Glutamatergic neuron (in vitro differentiated cells): Measurements from ENCODE around the gene COL17A1. TPM values are rescaled to one million over a fixed set of nuclear protein-coding genes. Genes with fewer than 3 reads are reported as not detected.

Experiments used
- DNase-seq: peaks from one replicate; pipeline ENCODE4 v3.0.0; 2022
- H3K27ac Mint-ChIP-seq: one replicate; pipeline ENCODE4 v1.8.0; 2020; ENCODE audit warnings: mild to moderate bottlenecking, mixed read lengths, inconsistent platforms; ENCODE audit not compliant: unreplicated experiment
- H3K27me3 Mint-ChIP-seq: one replicate; pipeline ENCODE4 v1.8.0; 2020; ENCODE audit warnings: mild to moderate bottlenecking, moderate library complexity, mixed read lengths, inconsistent platforms; ENCODE audit not compliant: unreplicated experiment
- H3K36me3 Mint-ChIP-seq: one replicate; pipeline ENCODE4 v1.8.0; 2020; ENCODE audit warnings: mild to moderate bottlenecking, mixed read lengths, inconsistent platforms; ENCODE audit not compliant: unreplicated experiment
- H3K4me1 Mint-ChIP-seq: one replicate; pipeline ENCODE4 v1.8.0; 2020; ENCODE audit warnings: mild to moderate bottlenecking, low read depth, mixed read lengths, inconsistent platforms; ENCODE audit not compliant: unreplicated experiment
- H3K4me3 Mint-ChIP-seq: one replicate; pipeline ENCODE4 v1.8.0; 2020; ENCODE audit warnings: mild to moderate bottlenecking, mixed read lengths, inconsistent platforms; ENCODE audit not compliant: unreplicated experiment
- H3K9me3 Mint-ChIP-seq: one replicate; pipeline ENCODE4 v1.8.0; 2020; ENCODE audit warnings: mild to moderate bottlenecking, moderate library complexity, mixed read lengths, inconsistent platforms; ENCODE audit not compliant: unreplicated experiment
- total RNA-seq: library from RNA; stranded (reverse); fragmentation: NEBNext Ultra II Directional; extraction: Animal tissue kit (Norgen Biotek cat#: 25700); gene quantifications from one replicate; pipeline ENCODE4 v1.2.1, GENCODE V29; 2021; ENCODE audit not compliant: unreplicated experiment
- TF ChIP-seq, protein P1 (sequence below): fragments of 200-600 bp; sonication (generic); IDR thresholded peaks from one replicate; pipeline ENCODE4 v1.5.0; 2021; ENCODE audit not compliant: partially characterized antibody, unreplicated experiment

The COL17A1 gene
- total RNA-seq, 1 donor from 2014 or later = not detected

DNA sequence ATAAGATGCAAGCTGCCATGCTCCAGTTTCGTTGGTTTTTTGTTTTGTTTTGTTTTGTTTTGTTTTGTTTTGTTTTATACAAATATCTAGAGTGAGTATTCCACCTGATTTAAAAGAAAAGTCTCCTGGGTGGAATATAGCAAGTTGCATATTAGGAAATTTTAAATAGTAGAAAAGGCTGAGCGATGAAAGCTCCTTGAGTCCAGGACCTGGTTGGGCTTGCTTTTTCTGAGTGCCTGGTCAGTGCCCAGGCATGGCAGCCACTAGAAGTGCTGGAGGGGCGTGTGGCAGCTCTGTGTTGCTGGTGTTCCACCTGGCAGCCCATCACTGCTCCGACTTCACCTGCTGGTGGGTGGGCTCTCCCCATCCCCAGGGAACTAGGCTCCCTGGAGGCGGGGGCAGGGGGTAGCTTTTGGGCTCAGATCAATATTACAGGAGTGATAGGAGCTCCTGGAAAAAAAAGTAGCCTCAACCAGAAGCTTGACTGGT is 8.0 kb downstream of the COL17A1 start:
- Mint-ChIP-seq H3K27ac (no peak overlapping the region), H3K36me3 (no peaks in the 10 kb centered on the region), H3K9me3 (no peaks in the 10 kb centered on the region), H3K27me3 (no peaks in the 10 kb centered on the region), H3K4me1 (no peaks in the 10 kb centered on the region), H3K4me3 (no peak overlapping the region)
- no peak for DNase-seq
- TF ChIP-seq, protein P1, sequence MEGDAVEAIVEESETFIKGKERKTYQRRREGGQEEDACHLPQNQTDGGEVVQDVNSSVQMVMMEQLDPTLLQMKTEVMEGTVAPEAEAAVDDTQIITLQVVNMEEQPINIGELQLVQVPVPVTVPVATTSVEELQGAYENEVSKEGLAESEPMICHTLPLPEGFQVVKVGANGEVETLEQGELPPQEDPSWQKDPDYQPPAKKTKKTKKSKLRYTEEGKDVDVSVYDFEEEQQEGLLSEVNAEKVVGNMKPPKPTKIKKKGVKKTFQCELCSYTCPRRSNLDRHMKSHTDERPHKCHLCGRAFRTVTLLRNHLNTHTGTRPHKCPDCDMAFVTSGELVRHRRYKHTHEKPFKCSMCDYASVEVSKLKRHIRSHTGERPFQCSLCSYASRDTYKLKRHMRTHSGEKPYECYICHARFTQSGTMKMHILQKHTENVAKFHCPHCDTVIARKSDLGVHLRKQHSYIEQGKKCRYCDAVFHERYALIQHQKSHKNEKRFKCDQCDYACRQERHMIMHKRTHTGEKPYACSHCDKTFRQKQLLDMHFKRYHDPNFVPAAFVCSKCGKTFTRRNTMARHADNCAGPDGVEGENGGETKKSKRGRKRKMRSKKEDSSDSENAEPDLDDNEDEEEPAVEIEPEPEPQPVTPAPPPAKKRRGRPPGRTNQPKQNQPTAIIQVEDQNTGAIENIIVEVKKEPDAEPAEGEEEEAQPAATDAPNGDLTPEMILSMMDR = no peak

DNA sequence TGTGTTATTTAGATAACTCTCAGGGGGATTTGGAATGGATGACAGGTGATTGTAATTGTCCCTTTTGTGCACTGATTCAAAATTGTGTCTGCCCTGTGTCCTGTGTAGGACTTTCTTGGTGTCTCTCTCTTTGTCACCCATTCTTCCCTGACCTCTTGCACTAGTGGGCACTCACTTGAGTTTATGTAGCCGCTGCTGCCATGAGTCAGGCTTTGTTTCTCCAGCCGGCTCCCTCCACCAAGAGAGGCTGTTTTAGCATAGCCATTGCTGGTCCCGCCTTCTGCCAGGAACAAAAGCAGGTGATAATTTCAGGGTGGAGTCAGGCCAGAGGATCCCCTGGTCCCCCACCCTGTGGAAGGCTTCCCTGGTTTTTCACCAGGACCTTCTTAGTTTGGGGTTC is 8.4 kb downstream of the COL17A1 start:
- Mint-ChIP-seq H3K27ac (no peak overlapping the region), H3K36me3 (no peaks in the 10 kb centered on the region), H3K9me3 (no peaks in the 10 kb centered on the region), H3K27me3 (no peaks in the 10 kb centered on the region), H3K4me1 (no peaks in the 10 kb centered on the region), H3K4me3 (no peak overlapping the region)
- TF ChIP-seq, protein P1 = no peak
- DNase-seq = no peak

DNA sequence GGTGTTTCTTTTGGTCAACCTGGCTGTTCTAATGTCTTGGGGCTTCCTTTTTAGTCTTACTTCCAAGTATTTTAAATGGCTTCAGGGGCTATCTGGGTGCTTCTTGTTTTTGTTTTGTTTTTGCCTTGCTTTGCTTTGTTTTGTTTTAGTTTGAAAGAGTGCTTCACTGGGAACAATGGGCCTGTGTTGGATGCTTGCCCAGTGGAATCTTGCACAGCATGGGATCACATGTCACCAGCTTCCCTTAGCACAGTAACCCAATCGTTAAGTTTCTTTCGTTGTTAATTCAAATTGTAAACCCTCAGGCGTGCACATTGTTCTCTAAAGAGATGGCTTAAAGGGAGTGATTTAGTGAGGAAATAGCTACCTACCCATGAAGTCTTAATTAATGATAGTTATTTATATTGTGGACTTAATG is 8.9 kb downstream of the COL17A1 start:
- Mint-ChIP-seq H3K4me1 (no peaks in the 10 kb centered on the region), H3K36me3 (no peaks in the 10 kb centered on the region), H3K27me3 (no peaks in the 10 kb centered on the region), H3K27ac (no peak overlapping the region), H3K9me3 (no peaks in the 10 kb centered on the region), H3K4me3 (no peak overlapping the region)
- TF ChIP-seq, protein P1 = no peak
- no peak for DNase-seq

DNA sequence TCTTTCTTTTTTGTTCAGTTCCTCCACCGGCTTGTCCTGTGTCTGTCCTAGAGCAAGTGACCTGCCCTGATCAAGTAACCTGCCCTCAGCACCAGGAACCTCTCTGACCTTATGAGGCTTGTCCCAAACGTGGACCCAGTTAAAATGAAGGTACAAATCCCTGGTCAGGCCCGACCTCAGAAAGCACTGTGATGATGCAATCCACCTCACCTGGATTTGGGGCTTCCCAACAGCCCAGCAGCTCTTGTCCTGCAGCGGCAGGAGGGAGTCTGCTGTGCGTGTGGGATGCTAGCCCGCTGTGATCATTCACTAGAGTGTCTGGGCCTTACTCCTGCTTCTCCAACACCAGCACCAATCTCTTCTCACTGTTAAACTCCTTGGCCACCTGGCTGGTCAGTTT is 11.2 kb downstream of the COL17A1 start:
- Mint-ChIP-seq H3K4me3 (no peak overlapping the region), H3K9me3 (peaks cover 2% of the 10 kb centered on the region), H3K27me3 (no peaks in the 10 kb centered on the region), H3K27ac (no peak overlapping the region), H3K4me1 (no peaks in the 10 kb centered on the region), H3K36me3 (no peaks in the 10 kb centered on the region)
- TF ChIP-seq, protein P1 = no peak
- no peak for DNase-seq

DNA sequence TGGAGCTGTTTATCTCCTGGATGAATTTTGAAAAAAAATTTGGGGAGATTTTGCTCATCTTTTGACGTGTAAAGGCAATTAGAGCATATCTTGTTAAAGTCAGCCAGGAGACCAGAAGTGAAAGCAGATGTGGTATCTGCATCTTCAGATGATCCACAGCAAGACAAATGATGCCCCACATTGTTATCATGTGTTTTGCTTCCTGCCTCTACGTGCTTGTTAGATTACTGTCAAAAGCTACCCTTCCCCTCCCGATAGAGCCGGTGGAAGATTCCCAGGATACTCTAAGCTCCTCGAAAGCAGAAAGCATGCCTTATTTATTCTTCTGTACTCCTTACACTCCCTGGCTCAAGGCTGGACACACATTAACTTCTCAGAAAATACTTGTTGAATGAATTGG is 12.9 kb downstream of the COL17A1 start:
- Mint-ChIP-seq H3K4me3 (no peak overlapping the region), H3K27ac (no peak overlapping the region), H3K4me1 (peaks cover 1% of the 10 kb centered on the region), H3K36me3 (no peaks in the 10 kb centered on the region), H3K27me3 (peaks cover under 1% of the 10 kb centered on the region), H3K9me3 (peaks cover 2% of the 10 kb centered on the region)
- TF ChIP-seq, protein P1 = no peak
- no peak for DNase-seq
